ENCODE measurements around the gene COL4A6.

COL4A6 gene

DNA sequence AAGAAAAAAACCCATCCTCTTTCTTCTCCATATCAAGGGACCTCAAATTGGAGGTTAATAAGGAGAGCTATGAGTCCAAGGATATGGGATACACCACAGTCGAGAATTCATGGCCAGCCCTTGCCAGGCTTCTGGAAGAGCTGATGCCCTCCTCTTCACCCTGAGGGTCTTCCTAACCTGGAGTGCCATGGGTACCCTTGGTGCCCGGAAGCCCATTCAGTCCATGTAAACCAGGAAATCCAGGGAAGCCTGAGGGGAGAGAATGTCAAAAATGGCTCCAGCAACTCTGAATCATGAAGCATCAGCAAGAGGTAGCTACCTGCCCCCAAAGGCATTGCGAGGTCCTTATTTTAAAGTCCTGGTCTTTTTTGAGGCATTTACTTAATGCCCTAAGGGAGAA is 268.5 kb downstream of the COL4A6 start:
- H3K79me2 ChIP-seq (ENCODE audit: insufficient read depth, low read length): no peaks in the 10 kb centered on the region
- TF ChIP-seq, protein P1, sequence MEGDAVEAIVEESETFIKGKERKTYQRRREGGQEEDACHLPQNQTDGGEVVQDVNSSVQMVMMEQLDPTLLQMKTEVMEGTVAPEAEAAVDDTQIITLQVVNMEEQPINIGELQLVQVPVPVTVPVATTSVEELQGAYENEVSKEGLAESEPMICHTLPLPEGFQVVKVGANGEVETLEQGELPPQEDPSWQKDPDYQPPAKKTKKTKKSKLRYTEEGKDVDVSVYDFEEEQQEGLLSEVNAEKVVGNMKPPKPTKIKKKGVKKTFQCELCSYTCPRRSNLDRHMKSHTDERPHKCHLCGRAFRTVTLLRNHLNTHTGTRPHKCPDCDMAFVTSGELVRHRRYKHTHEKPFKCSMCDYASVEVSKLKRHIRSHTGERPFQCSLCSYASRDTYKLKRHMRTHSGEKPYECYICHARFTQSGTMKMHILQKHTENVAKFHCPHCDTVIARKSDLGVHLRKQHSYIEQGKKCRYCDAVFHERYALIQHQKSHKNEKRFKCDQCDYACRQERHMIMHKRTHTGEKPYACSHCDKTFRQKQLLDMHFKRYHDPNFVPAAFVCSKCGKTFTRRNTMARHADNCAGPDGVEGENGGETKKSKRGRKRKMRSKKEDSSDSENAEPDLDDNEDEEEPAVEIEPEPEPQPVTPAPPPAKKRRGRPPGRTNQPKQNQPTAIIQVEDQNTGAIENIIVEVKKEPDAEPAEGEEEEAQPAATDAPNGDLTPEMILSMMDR (IDR thresholded peaks at IDR 0.05; ENCODE audit: insufficient read depth, low read length, poor library complexity, severe bottlenecking): no peak
- no peak for TF ChIP-seq EZH2phosphoT487 (conservative IDR thresholded peaks at IDR 0.05; ENCODE audit: low read length)
- no peak overlapping the region for H3K4me2 ChIP-seq (ENCODE audit: low read depth, low read length, poor library complexity, severe bottlenecking)
- no peaks in the 10 kb centered on the region for H3K9me2 ChIP-seq (replicated peaks; ENCODE audit: insufficient read depth, low read length)
- H3K9me3 ChIP-seq (ENCODE audit: insufficient read depth, low read length): no peaks in the 10 kb centered on the region
- no peaks in the 10 kb centered on the region for H4K20me1 ChIP-seq (ENCODE audit: low read depth, low read length)
- no peaks in the 10 kb centered on the region for H3K36me3 ChIP-seq (ENCODE audit: low read length)
- H3K9ac ChIP-seq (ENCODE audit: low read length): no peak overlapping the region
- H2AFZ ChIP-seq (ENCODE audit: low read depth, low read length, severe bottlenecking): no peak overlapping the region
- H3K4me3 ChIP-seq (ENCODE audit: insufficient read depth, low read length, poor library complexity, severe bottlenecking): no peak overlapping the region
- H3K27ac ChIP-seq (ENCODE audit: low read depth, low read length): no peak overlapping the region
- no peaks in the 10 kb centered on the region for H3K27me3 ChIP-seq (ENCODE audit: low read length)
- H3F3A ChIP-seq (ENCODE audit: insufficient read depth): no peaks in the 10 kb centered on the region

DNA sequence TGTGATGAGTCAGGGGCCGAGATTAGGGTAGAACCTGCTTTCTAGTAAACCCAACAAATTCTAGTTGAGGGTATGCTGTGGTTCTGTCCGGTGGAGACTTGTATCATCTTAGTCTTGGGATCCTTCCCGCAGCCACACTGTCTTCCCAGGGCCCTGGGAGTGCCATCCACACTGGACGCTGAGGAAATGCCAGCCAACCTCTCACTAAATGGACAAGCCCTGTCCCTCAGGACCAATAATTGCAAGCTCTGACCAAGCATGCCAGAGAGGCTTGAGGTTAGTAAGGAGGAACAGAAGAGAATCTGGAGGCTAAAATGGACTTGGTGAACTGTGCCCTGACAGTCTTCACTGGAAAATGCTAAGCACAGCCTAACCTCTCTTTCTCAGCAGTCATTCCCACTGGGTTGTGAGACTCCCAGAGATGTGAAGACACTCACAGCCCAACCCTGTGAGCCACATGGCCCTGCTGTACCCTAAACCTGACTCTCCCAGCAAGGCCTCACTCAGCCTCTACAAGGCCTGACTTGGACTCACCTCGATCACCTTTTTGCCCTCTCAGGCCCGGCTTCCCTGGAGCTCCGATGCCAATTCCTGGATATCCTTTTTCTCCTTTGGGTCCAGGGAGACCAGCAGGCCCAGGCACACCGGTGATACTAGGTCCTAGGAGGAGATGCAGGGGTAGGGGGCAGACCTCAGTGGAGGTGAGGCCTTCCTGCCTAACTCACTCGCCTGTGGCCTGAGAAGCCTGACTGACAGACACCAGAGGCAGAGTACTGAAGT is 269.1 kb downstream of the COL4A6 start:
- TF ChIP-seq, protein P1 (IDR thresholded peaks at IDR 0.05; ENCODE audit: insufficient read depth, low read length, poor library complexity, severe bottlenecking): no peak
- TF ChIP-seq EZH2phosphoT487 (conservative IDR thresholded peaks at IDR 0.05; ENCODE audit: low read length): no peak
- Histone ChIP-seq H3K4me3 (ENCODE audit: insufficient read depth, low read length, poor library complexity, severe bottlenecking) (no peak overlapping the region), H4K20me1 (ENCODE audit: low read depth, low read length) (no peaks in the 10 kb centered on the region), H3K9ac (ENCODE audit: low read length) (no peak overlapping the region), H3K27me3 (ENCODE audit: low read length) (no peaks in the 10 kb centered on the region), H3K4me2 (ENCODE audit: low read depth, low read length, poor library complexity, severe bottlenecking) (no peak overlapping the region), H3K79me2 (ENCODE audit: insufficient read depth, low read length) (no peaks in the 10 kb centered on the region), H3K27ac (ENCODE audit: low read depth, low read length) (no peak overlapping the region), H3K36me3 (ENCODE audit: low read length) (no peaks in the 10 kb centered on the region), H3F3A (ENCODE audit: insufficient read depth) (no peaks in the 10 kb centered on the region), H3K9me2 (replicated peaks; ENCODE audit: insufficient read depth, low read length) (no peaks in the 10 kb centered on the region), H2AFZ (ENCODE audit: low read depth, low read length, severe bottlenecking) (no peak overlapping the region), H3K9me3 (ENCODE audit: insufficient read depth, low read length) (no peaks in the 10 kb centered on the region)

DNA sequence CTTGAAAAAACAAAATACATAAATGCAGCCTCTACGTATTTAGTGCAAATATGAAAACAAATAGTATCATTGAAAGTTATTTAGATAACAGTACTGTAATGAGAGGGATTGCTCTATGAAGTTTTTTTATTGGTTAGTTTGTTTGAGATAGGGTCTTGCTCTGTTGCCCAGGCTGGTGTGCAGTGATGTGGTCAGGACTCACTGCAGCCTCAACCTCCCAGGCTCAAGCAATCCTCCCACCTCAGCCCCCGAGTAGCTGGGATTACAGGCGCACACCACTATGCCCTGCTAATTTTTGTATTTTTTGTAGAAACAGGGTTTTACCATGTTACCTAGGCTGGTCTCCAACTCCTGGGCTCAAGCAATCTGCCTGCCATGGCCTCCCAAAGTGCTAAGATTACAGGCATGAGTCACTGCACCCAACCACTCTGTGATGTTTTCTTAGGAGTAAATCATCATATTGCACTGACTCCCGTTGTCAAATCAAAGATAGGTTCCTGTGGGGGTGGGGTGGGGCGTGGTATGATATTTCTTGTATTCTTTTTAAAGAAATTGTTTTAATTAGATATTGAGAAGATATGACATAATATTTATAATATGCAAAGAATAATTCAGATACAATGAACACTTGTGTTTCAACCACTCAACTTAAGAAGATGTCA is 270.9 kb downstream of the COL4A6 start:
- no peak overlapping the region for H2AFZ ChIP-seq (ENCODE audit: low read depth, low read length, severe bottlenecking)
- H3K27me3 ChIP-seq (ENCODE audit: low read length): no peaks in the 10 kb centered on the region
- H3K9me3 ChIP-seq (ENCODE audit: insufficient read depth, low read length): no peaks in the 10 kb centered on the region
- H3F3A ChIP-seq (ENCODE audit: insufficient read depth): no peaks in the 10 kb centered on the region
- no peaks in the 10 kb centered on the region for H3K79me2 ChIP-seq (ENCODE audit: insufficient read depth, low read length)
- no peaks in the 10 kb centered on the region for H3K9me2 ChIP-seq (replicated peaks; ENCODE audit: insufficient read depth, low read length)
- no peaks in the 10 kb centered on the region for H3K36me3 ChIP-seq (ENCODE audit: low read length)
- H3K4me3 ChIP-seq (ENCODE audit: insufficient read depth, low read length, poor library complexity, severe bottlenecking): no peak overlapping the region
- H3K27ac ChIP-seq (ENCODE audit: low read depth, low read length): no peak overlapping the region
- H3K4me2 ChIP-seq (ENCODE audit: low read depth, low read length, poor library complexity, severe bottlenecking): no peak overlapping the region
- H3K9ac ChIP-seq (ENCODE audit: low read length): no peak overlapping the region
- no peaks in the 10 kb centered on the region for H4K20me1 ChIP-seq (ENCODE audit: low read depth, low read length)
- TF ChIP-seq, protein P1 (IDR thresholded peaks at IDR 0.05; ENCODE audit: insufficient read depth, low read length, poor library complexity, severe bottlenecking): no peak
- no peak for TF ChIP-seq EZH2phosphoT487 (conservative IDR thresholded peaks at IDR 0.05; ENCODE audit: low read length)
